Raji (cell line): ENCODE measurements around the gene KCNMA1.

Experiments
- POLR2A ChIP-seq: IDR thresholded peaks from 2 replicates; pipeline ENCODE4 v1.6.1; 2011; ENCODE audit warnings: low read depth, low read length, control low read depth; ENCODE audit not compliant: insufficient read depth

Gene KCNMA1

DNA sequence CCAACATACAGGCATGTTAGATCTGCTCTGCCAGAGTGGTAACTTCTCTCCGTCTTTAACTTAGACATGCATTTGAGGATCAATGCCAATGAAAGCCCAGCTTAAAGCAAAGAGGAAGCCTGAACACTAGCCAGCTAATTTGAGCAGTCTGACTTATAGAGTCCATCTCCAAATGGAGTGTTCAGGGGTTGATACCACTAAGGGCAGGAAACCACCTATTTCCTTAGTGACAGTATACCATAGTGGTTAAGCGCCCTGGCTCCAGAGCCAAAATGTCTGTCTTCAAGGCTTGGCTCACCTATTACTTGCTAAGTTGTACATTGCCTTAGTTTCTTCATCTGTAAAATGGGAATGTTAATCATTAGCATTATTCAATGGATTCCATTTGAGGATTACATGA is 678.5 kb downstream of the KCNMA1 start:
- no peak for TF ChIP-seq POLR2A

- no peak for TF ChIP-seq POLR2A
Measured at GRCh38 chr10:76954838-76955237, 682.8 kb downstream of the KCNMA1 start.

DNA sequence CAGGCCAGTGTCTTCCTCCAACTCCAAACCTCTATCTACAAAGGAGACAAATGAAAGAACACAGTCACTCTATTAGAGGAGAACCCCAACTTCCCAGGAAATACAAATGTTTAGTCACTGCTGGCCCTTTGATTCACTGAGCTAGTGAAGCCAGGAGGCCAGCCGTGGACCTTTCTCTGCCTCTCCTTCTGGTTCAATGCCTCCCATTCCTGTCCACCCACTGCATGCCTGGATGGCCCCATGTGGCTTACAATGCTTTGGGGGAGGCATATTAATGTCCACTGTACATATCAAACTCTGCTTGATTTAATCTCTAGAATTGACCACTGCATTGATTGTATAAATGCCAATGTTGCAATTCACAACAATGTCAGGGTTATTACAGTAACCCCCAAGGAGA is 687.3 kb downstream of the KCNMA1 start:
- no peak for TF ChIP-seq POLR2A

DNA sequence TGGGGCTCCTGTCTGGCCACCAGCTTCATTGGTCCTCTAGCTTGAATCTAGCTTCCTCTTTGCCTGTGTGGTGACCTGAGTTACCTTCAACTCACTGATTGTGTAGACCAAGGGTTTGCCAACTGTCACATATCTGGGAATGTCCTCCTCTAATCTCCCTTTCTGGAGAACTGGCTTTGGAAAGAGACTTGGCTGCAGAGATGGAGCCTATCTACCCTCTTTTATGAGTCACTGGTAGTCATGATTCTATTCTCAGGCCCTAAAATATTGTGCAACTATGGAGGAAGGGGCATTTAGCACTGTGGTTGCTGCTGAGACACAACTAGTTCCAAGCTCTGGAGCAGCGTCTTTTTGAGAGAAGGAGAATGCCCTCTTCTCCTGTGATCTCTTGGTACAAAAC is 691.3 kb downstream of the KCNMA1 start:
- no peak for TF ChIP-seq POLR2A

DNA sequence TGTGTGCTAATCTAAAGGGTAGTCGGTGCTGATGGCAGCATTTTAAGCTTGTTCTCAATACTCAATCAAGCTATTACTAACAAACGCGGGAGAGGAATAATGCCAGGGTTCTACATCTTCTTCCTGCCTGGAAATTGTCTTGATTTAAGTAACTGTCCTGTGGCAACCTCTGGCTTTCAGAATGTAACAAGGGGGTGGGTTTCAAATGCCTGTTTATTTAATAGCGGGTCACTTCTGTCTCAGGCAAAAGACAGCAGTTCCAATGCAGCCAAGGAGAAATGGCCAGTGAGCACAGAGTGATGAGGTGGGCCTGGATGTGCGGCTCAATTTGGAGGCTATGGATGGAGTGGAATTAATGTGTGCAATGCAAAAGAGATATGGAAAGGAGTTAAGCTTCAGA is 692.4 kb downstream of the KCNMA1 start:
- no peak for TF ChIP-seq POLR2A

DNA sequence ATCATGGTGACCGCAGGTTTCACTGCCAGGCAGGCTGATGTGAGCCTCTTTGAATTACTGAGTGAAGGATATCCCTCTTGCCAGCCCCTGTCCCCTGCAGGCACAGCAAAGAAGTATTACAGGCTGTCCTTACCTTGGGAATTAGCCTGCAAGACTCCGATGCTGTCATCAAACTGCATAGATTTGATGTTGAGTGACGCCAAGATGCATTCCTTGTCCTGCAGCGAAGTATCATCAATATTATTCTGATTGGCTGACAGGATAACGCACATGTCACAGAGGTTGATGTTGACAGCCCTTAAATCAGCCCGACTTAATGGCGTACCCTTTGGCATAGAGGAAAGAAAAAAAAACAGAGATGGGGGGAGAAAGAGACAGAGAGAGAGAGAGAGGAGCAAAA is 693.0 kb downstream of the KCNMA1 start:
- no peak for TF ChIP-seq POLR2A

DNA sequence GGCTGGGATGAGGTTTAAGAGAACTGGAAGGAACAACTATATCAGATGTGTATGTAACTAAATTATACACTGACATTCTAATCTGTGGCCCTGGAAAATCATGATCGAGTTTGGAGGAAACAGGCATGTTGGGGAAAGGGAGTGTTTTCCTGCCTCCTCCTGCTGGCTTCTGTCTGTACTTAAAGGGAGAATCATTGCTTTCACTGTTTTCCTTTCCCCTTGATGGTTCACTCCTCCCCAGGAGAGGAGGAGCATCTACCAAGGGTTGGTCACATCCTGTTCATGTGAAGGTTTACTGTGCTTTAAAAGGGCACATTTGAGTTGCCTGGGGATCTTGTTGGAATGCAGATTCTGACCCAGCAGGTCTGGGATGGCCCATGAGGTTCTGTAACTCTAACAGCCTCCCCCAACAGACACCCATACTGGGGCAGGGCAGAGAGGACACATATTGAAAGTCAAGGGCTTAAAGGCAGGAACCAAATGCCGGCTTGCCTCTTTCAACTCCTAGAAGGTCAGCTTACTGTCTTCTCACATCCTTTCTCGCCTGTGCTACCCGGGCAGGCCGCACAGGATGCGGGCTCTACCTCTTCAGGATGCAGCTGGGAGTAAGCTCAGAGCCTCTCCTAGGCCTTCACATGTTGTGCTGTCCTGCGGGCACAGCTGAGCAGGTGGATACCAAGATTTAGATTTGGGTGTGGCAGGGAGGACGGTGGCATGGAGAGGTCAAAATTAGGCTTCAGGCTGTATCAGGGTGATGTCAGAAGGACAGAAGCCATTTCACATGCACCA is 694.8 kb downstream of the KCNMA1 start:
- TF ChIP-seq POLR2A, result no peak

DNA sequence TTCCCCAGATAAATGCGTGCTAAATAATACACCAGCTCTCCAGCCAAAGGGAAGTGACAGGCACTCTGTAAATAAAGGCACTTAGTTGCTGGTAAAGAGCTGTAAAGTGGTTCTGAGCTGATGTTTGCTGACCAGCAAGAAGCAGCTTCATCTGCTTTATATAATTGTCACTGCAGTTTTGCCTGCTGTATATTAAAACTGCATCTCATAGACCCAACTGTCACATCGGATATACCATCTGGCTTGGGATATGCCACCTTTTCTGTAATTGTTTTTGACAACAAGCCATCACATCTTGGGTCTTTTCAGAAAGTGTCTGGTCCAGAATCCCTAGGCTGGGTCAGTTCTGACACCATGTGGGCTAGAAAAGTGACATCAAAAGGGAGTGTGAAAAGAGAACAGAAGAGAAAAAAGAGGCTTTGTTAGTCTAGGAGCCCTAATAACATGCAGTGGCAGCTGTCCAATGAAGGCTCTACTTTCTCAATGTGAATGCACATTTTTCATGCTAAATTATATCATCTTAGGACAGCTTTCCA is 697.6 kb downstream of the KCNMA1 start:
- TF ChIP-seq POLR2A, result no peak

GRCh38 chr10:76937181-76937600 is 700.4 kb downstream of the KCNMA1 start:
- TF ChIP-seq POLR2A, result no peak

GRCh38 chr10:76935941-76936613 is 701.5 kb downstream of the KCNMA1 start:
- no peak for TF ChIP-seq POLR2A

GRCh38 chr10:76928565-76928964 is 709.0 kb downstream of the KCNMA1 start:
- no peak for TF ChIP-seq POLR2A

GRCh38 chr10:76925636-76926405 is 711.8 kb downstream of the KCNMA1 start:
- no peak for TF ChIP-seq POLR2A

DNA sequence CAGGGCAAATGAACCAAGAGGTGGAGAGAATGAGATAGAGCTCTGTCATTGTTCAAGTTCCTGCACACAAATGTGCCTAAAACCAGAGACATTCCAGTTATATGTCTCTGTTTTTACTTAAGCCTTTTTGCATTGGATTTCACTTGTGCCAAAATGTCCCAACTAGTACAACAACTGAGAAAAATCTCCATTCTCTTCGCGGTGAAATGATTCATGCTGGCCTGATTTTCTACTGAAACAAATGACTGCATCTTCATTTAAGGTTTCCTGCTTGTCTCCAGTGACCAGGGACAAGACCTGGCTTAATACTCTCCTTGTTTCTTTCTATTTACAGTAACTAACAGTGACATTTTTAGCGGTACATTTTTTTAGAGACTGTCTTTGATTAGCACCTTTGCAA is 714.9 kb downstream of the KCNMA1 start:
- TF ChIP-seq POLR2A, result no peak

- TF ChIP-seq POLR2A, result no peak
Measured at GRCh38 chr10:76921383-76922010, 716.1 kb downstream of the KCNMA1 start.

DNA sequence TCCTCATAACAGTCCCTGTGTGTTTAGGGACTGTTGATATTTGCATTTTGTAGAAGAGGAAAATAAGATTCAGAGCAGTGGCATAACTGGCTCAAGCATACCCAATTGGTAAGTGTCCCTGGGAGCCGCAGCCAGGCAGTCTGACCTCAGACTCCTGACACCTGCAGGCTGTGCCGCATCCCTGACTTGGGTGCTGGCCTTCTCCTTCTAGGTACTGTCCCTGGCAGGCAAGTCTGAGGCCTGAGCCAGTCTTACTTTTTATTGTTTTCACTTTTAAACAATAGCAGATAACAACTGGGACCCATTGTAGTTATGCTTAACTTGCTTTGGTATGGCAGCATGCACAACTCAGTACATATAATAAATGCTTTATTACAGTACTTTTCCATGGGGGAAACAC is 717.0 kb downstream of the KCNMA1 start:
- no peak for TF ChIP-seq POLR2A
